Body of pancreas (tissue), 4 donors: ENCODE data around the gene HOXB5.

Source experiments
- CTCF ChIP-seq, 7 experiments: fragments of 450-650 bp in 4 of 7; fragments of 200-600 bp in 3 of 7; sonication (generic) in 3 of 7; IDR thresholded peaks; one replicate each; pipeline ENCODE4 v1.5.1; 2016 to 2019; ENCODE audit warnings: antibody characterized with exemption in 7 of 7
- POLR2A ChIP-seq, 3 donors: fragments of 450-650 bp; IDR thresholded peaks; one replicate each; pipeline ENCODE4 v1.6.1; 2016; ENCODE audit warnings: antibody characterized with exemption in 3 of 3, mild to moderate bottlenecking in 2 of 3

- TF ChIP-seq POLR2A (IDR thresholded peaks at IDR 0.05), result no peak
- TF ChIP-seq CTCF (IDR thresholded peaks at IDR 0.05), result no peak
These were observed 5.8 kb upstream of the HOXB5 start for GRCh38 chr17:48599354-48599753.
